ENCODE results near the gene BUB1. TPM values are rescaled to one million over a fixed set of nuclear protein-coding genes. Genes with fewer than 3 reads are reported as not detected.

Gene BUB1
- total RNA-seq, 1 donor from 2014 or later: 4.8 TPM

- intact Hi-C loops (cut with DNase I): no loop called here
- DNase-seq: no peak
- Histone ChIP-seq H3K4me1 (peaks cover 11% of the 10 kb centered on the region), H3K27me3 (ENCODE audit: low read depth) (no peaks in the 10 kb centered on the region), H3K36me3 (no peaks in the 10 kb centered on the region), H3K9me3 (no peaks in the 10 kb centered on the region), H3K4me3 (no peak overlapping the region), H3K27ac (no peak overlapping the region)
- no peak for ATAC-seq
- TF ChIP-seq CTCF (IDR thresholded peaks at IDR 0.05): no peak
These were observed 7.0 kb downstream of the BUB1 start for GRCh38 chr2:110670826-110671225.

- H3K27me3 ChIP-seq (ENCODE audit: low read depth): no peaks in the 10 kb centered on the region
- H3K4me3 ChIP-seq: no peak overlapping the region
- ATAC-seq (no peak), DNase-seq (no peak)
- no peaks in the 10 kb centered on the region for H3K4me1 ChIP-seq
- intact Hi-C loops (cut with DNase I): no loop called here
- no peak overlapping the region for H3K27ac ChIP-seq
- no peaks in the 10 kb centered on the region for H3K36me3 ChIP-seq
- no peak for TF ChIP-seq CTCF (IDR thresholded peaks at IDR 0.05)
- no peaks in the 10 kb centered on the region for H3K9me3 ChIP-seq
These were observed 8.8 kb downstream of the BUB1 start for GRCh38 chr2:110669079-110669478.

GRCh38 chr2:110667071-110667470, 10.8 kb downstream of the BUB1 start:
- Histone ChIP-seq H3K27ac (no peak overlapping the region), H3K36me3 (no peaks in the 10 kb centered on the region), H3K4me1 (no peaks in the 10 kb centered on the region), H3K27me3 (ENCODE audit: low read depth) (no peaks in the 10 kb centered on the region), H3K4me3 (no peak overlapping the region), H3K9me3 (no peaks in the 10 kb centered on the region)
- DNase-seq (no peak), ATAC-seq (no peak)
- no peak for TF ChIP-seq CTCF (IDR thresholded peaks at IDR 0.05)
- intact Hi-C loops (cut with DNase I): no loop called here

GRCh38 chr2:110664135-110664534, 13.7 kb downstream of the BUB1 start:
- TF ChIP-seq CTCF (IDR thresholded peaks at IDR 0.05): no peak
- no peak for ATAC-seq
- Histone ChIP-seq H3K9me3 (no peaks in the 10 kb centered on the region), H3K27ac (no peak overlapping the region), H3K4me1 (no peaks in the 10 kb centered on the region), H3K4me3 (no peak overlapping the region), H3K36me3 (no peaks in the 10 kb centered on the region), H3K27me3 (ENCODE audit: low read depth) (no peaks in the 10 kb centered on the region)
- DNase-seq: no peak
- intact Hi-C loops (cut with DNase I): no loop called here

GRCh38 chr2:110662560-110662959, 15.3 kb downstream of the BUB1 start:
- intact Hi-C loops (cut with DNase I): no loop called here
- Histone ChIP-seq H3K27ac (no peak overlapping the region), H3K9me3 (no peaks in the 10 kb centered on the region), H3K4me1 (no peaks in the 10 kb centered on the region), H3K4me3 (no peak overlapping the region), H3K27me3 (ENCODE audit: low read depth) (no peaks in the 10 kb centered on the region), H3K36me3 (no peaks in the 10 kb centered on the region)
- DNase-seq: no peak
- TF ChIP-seq CTCF (IDR thresholded peaks at IDR 0.05): no peak
- ATAC-seq: no peak

- Histone ChIP-seq H3K4me1 (no peaks in the 10 kb centered on the region), H3K27ac (no peak overlapping the region), H3K27me3 (ENCODE audit: low read depth) (no peaks in the 10 kb centered on the region), H3K9me3 (no peaks in the 10 kb centered on the region), H3K36me3 (no peaks in the 10 kb centered on the region), H3K4me3 (no peak overlapping the region)
- DNase-seq (no peak), ATAC-seq (no peak)
- no peak for TF ChIP-seq CTCF (IDR thresholded peaks at IDR 0.05)
- intact Hi-C loops (cut with DNase I): no loop called here
These were observed 17.3 kb downstream of the BUB1 start for GRCh38 chr2:110660558-110660957.
